Fibroblast of pulmonary artery (primary cell): ENCODE results near the gene MARS1.
"Not testable (repeated sequence)": the region's sequence is repeated elsewhere in the genome, so short reads cannot be mapped to it uniquely, and the experiment has no call there.

ENCODE experiments used
- DNase-seq: peaks from one replicate; pipeline ENCODE4 v3.0.0-alpha.2; 2010; ENCODE audit warnings: low read depth
- H3K4me3 ChIP-seq: replicated peaks from 2 replicates; pipeline ENCODE4 v1.5.1; 2011; ENCODE audit warnings: low read depth, mild to moderate bottlenecking, control low read depth, low read length, moderate library complexity
- TF ChIP-seq, protein P1 (sequence below): IDR thresholded peaks from 2 replicates; pipeline ENCODE4 v1.5.1; 2011; ENCODE audit warnings: mild to moderate bottlenecking, control low read depth, low read length, inconsistent platforms; ENCODE audit errors: missing control alignments

The MARS1 gene

GRCh38 chr12:57511161-57511560, 23.3 kb downstream of the MARS1 start:
- TF ChIP-seq, protein P1, sequence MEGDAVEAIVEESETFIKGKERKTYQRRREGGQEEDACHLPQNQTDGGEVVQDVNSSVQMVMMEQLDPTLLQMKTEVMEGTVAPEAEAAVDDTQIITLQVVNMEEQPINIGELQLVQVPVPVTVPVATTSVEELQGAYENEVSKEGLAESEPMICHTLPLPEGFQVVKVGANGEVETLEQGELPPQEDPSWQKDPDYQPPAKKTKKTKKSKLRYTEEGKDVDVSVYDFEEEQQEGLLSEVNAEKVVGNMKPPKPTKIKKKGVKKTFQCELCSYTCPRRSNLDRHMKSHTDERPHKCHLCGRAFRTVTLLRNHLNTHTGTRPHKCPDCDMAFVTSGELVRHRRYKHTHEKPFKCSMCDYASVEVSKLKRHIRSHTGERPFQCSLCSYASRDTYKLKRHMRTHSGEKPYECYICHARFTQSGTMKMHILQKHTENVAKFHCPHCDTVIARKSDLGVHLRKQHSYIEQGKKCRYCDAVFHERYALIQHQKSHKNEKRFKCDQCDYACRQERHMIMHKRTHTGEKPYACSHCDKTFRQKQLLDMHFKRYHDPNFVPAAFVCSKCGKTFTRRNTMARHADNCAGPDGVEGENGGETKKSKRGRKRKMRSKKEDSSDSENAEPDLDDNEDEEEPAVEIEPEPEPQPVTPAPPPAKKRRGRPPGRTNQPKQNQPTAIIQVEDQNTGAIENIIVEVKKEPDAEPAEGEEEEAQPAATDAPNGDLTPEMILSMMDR: no peak
- no peak overlapping the region for H3K4me3 ChIP-seq
- no peak for DNase-seq

DNA sequence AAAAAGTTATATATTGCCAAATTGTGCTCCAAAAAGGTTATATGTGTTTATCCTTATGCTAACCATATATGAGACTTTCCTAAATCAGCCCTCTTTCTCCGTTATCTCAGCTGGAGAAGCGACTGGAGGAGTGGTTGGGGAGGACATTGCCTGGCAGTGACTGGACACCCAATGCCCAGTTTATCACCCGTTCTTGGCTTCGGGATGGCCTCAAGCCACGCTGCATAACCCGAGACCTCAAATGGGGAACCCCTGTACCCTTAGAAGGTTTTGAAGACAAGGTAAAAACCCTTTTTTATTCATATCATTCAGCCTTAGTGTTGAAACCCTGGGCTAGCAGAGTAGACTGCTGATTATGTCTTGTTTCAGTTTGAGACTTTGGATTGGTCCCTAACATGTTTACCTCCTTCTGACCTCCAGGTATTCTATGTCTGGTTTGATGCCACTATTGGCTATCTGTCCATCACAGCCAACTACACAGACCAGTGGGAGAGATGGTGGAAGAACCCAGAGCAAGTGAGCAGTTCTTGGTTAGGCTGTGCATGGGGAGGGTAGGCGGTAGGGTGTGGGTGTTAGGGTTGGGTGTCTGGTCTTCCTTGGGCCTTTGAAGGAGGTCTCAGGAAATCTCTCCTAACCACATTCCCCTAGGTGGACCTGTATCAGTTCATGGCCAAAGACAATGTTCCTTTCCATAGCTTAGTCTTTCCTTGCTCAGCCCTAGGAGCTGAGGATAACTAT, 23.9 kb downstream of the MARS1 start:
- no peak overlapping the region for H3K4me3 ChIP-seq
- TF ChIP-seq, protein P1: no peak
- DNase-seq: no peak

DNA sequence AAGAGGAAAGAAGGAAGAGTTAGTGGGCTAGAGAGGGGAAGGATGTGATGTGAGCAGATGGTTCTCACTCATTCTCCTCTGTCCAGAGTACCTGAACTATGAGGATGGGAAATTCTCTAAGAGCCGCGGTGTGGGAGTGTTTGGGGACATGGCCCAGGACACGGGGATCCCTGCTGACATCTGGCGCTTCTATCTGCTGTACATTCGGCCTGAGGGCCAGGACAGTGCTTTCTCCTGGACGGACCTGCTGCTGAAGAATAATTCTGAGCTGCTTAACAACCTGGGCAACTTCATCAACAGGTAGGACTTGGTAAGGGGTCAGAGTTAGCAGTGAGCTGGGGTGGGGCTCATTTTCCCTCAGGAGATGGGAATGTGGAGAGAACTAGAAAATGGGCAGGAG, 24.8 kb downstream of the MARS1 start:
- DNase-seq: no peak
- H3K4me3 ChIP-seq: no peak overlapping the region
- TF ChIP-seq, protein P1: no peak

GRCh38 chr12:57513266-57513665, 25.4 kb downstream of the MARS1 start:
- TF ChIP-seq, protein P1: no peak
- H3K4me3 ChIP-seq: no peak overlapping the region
- DNase-seq: no peak

- not testable (repeated sequence) for DNase-seq, H3K4me3 ChIP-seq
These were observed 25.8 kb downstream of the MARS1 start for GRCh38 chr12:57513677-57514076.

DNA sequence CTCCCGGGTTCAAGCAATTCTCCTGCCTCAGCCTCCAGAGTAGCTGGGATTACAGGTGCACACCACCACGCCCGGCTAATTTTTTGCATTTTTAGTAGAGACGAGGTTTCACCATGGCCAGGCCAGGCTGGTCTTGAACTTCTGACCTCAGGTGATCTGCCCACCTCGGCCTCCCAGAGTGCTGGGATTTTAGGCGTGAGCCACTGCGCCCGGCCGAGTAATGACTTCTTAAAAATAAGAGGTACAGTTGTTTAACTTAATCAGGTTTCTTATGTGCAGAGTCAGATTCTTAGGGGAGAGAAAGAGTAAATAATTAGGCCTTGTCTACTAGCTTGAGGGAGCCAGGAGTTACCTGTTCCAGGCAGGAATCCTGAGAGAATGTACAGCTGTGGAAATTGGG, 26.4 kb downstream of the MARS1 start:
- not testable (repeated sequence) for H3K4me3 ChIP-seq, DNase-seq

DNA sequence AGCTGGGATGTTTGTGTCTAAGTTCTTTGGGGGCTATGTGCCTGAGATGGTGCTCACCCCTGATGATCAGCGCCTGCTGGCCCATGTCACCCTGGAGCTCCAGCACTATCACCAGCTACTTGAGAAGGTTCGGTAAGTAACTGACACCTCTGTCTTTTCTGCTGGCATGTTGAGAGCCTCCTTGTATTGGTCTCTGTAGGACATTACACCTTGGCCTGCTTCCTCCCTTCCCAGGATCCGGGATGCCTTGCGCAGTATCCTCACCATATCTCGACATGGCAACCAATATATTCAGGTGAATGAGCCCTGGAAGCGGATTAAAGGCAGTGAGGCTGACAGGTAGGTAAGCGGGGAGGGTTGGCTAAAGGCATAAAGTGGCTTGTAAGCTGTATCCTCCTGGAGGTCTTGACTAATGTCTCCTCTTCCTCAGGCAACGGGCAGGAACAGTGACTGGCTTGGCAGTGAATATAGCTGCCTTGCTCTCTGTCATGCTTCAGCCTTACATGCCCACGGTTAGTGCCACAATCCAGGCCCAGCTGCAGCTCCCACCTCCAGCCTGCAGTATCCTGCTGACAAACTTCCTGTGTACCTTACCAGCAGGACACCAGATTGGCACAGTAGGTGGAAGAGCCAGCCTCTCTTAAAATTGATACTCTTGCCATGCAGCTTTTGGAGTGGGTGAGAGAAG, 27.0 kb downstream of the MARS1 start:
- TF ChIP-seq, protein P1: no peak
- H3K4me3 ChIP-seq: no peak overlapping the region
- no peak for DNase-seq

DNA sequence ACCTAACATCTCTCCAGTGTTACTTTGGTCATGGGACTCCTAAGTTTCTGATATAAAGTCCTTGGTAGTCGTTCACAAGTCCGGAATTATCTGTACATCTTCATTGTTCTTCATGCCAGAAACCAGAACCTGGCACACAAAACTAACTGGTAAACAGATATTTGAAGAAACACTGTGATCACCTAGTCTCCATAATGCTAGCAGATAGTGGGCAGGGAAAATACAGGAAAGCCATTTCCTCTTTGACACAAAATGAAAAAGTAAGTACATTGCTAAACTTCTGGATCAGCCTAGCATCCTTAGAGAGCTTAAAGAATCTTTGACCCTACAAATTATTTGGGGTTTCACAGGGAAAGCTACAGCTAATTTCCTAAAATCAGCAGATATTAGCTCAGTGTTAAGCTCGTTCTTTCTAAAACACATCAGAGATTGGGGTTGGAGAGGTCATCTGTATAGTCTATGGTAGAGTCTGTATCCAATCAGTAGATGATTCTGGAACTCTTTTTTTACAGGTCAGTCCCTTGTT, 27.6 kb downstream of the MARS1 start:
- no peak overlapping the region for H3K4me3 ChIP-seq
- TF ChIP-seq, protein P1: no peak
- DNase-seq: no peak
